Measurements from ENCODE around the gene TPCN1.

DNA sequence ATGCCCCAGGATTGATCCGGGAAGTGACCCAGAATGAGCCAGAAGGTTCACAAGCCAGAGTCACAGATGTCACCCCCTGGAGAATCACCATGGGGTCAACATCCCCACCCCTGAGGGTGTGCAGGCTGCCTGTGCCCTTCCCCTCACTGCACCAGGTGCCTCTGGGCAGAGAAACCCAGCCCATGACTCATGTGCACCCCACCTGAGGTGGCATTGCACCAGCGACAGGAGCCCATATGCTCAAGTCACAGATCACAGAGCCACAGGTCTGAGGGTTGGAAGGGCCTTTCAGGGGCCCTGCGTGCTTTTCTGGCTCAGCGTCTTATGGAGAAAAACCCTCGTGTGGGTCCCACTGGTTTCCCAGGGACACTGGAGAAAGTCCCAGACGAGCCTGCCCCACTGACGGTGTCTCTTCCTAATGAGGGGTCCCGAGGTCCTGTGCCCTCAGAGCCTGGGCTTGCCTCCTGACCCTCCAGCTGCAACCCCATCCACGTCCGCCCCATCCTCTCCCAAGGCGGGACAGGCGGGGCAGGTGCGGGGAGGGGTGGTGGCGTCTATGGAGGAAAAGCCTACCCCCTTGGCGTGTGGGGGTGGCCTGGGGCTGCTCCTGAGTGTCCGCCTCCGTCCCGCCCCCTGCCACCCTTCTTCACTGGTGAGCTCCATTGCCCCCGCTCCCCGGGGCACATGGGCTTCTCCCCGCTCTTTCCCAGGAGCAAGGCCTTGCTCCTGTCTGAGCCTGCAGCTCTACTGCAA, 66.1 kb downstream of the TPCN1 start:
- TF ChIP-seq POLR2A (IDR thresholded peaks at IDR 0.05): no peak
- TF ChIP-seq, protein P1, sequence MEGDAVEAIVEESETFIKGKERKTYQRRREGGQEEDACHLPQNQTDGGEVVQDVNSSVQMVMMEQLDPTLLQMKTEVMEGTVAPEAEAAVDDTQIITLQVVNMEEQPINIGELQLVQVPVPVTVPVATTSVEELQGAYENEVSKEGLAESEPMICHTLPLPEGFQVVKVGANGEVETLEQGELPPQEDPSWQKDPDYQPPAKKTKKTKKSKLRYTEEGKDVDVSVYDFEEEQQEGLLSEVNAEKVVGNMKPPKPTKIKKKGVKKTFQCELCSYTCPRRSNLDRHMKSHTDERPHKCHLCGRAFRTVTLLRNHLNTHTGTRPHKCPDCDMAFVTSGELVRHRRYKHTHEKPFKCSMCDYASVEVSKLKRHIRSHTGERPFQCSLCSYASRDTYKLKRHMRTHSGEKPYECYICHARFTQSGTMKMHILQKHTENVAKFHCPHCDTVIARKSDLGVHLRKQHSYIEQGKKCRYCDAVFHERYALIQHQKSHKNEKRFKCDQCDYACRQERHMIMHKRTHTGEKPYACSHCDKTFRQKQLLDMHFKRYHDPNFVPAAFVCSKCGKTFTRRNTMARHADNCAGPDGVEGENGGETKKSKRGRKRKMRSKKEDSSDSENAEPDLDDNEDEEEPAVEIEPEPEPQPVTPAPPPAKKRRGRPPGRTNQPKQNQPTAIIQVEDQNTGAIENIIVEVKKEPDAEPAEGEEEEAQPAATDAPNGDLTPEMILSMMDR (IDR thresholded peaks at IDR 0.05): no peak
- no peak for TF ChIP-seq EP300 (IDR thresholded peaks at IDR 0.05)

Data from ovary (tissue), 3 donors.